Hepatocyte (in vitro differentiated cells): ENCODE data around the gene CIC.

Experiments
- CTCF ChIP-seq: fragments of 200-600 bp; sonication (generic); IDR thresholded peaks from 2 replicates; pipeline ENCODE4 v1.5.1; 2016; ENCODE audit warnings: antibody characterized with exemption, mild to moderate bottlenecking; ENCODE audit not compliant: poor library complexity
- EZH2 ChIP-seq: fragments of 200-600 bp; sonication (generic); IDR thresholded peaks from 2 replicates; pipeline ENCODE4 v1.6.1; 2016; ENCODE audit warnings: antibody characterized with exemption, mild to moderate bottlenecking, borderline replicate concordance
- EZH2phosphoT487 ChIP-seq: fragments of 200-600 bp; sonication (generic); IDR thresholded peaks from one replicate; pipeline ENCODE4 v1.6.1; 2018; ENCODE audit warnings: antibody characterized with exemption, mild to moderate bottlenecking, low read depth, moderate library complexity; ENCODE audit not compliant: unreplicated experiment, severe bottlenecking

DNA sequence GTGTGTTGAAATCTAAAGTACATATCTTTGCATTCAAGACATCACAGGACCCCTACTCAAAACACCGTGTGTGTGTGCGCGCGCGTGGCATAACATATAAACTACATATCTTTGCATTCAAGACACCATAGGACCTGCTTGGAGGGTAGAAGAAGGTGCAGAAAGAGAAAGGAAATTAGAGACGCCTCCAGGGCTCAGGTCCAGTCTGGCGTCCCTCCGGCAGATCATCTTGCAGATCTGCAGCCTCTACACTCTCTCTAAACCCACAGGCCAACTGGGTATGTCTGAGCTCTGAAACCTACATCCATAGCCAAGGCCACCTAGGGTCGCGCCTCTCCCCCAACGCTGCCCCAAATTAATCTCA is 34.0 kb downstream of the CIC start:
- TF ChIP-seq CTCF (no peak), EZH2 (no peak), EZH2phosphoT487 (no peak)
